NCI-H1694 treated with DMSO at 0.1 percent for 48 hours (cell line): ENCODE measurements around the gene THAP4.
A peak's percentile ranks its signal among the peaks of the same experiment; 100 is the strongest.

Source experiments
- DNase-seq: peaks from one replicate; lab custom pipeline; 2025; lab: John Stamatoyannopoulos, UW

Gene THAP4

DNA sequence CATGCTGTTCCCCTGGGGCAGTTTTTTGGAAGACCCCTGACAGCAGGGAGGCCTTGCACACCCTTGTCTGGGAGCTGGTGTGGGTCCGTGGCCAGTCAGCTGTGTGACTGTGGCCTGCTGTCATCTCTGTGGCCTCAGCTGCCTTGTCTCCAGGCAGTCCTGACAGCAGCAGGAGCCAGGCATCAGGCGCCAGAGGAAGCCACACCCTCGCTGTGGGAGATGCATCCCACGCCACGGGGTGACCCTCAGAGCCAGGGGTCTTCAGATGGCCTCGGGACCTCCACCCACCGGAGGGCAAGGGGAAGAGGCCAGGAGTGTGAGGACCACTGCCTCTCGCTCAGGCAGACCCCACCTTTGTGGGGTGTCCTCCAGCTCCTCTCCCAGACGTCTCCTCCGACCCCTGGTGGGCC, 73.4 kb downstream of the THAP4 start:
- DNase-seq: no peak

GRCh38 chr2:241563031-241563507, 73.9 kb downstream of the THAP4 start:
- DNase-seq: no peak

GRCh38 chr2:241562269-241562891, 74.6 kb downstream of the THAP4 start:
- DNase-seq: no peak

- no peak for DNase-seq
Measured at GRCh38 chr2:241561832-241562231, 75.1 kb downstream of the THAP4 start.

DNA sequence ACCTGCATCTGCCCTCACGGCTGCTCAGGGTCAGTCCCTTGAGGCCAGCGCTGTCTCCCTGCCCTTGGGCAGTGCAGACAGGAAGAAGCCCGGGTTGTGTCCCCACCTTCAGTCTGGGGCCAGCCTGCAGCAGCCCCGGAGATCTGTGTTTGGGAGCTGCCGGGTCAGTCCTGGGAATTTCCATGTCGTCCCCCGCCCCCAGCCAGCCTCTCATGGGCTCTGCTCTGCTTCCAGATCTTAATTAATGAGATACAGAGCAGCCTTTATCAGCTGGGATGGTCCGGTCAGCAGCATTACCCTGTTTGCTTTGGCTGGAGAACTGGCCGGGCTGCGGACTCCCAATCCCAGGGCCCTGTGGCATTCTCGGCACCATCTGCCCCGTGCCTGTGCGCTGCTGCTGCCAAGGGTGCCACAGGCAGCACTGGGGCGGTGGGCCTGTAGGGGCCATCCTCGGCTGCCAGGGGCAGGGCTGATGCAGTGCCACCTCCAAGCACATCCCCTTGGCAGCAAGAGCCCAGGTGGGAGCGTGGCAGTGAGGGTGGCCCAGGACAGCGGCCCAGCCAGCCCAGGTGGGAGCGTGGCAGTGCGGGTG, 76.0 kb downstream of the THAP4 start:
- no peak for DNase-seq

DNA sequence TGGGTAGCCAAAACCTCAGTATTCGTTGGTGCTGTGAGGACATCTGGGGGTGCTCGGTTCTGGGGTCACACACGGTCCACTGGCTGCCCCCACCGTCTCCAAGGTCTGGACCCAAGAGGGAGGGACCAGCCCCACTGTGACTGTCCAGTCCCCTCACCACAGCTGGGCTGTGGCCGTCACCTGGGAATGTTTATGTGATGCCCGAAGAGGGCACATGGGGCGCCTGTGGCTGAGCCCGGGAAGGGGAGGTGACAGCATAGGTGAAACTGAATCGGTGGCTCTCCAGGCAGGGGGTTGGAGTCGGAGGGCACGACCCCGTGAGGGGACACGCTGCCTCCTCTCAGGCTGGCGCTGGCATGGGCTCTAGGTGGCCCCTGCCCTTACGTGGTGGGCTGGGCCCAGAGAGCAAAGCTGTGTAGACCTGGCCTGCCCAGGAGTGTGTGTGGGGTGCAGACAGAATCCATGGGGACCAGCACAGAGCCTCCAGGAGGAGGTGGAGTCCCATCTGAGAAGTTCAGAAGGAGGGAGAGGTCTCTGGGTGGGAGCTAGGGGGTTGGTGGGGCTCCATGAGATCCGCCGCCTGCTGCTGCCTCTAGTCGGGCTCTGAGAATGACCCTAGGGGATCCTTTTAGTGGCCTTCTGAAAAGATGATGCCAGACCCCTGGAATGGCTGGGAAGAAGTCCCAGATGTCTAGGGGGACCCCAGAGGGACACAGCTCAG, 76.6 kb downstream of the THAP4 start:
- DNase-seq: no peak

- no peak for DNase-seq
Measured at GRCh38 chr2:241559323-241560161, 77.4 kb downstream of the THAP4 start.

DNA sequence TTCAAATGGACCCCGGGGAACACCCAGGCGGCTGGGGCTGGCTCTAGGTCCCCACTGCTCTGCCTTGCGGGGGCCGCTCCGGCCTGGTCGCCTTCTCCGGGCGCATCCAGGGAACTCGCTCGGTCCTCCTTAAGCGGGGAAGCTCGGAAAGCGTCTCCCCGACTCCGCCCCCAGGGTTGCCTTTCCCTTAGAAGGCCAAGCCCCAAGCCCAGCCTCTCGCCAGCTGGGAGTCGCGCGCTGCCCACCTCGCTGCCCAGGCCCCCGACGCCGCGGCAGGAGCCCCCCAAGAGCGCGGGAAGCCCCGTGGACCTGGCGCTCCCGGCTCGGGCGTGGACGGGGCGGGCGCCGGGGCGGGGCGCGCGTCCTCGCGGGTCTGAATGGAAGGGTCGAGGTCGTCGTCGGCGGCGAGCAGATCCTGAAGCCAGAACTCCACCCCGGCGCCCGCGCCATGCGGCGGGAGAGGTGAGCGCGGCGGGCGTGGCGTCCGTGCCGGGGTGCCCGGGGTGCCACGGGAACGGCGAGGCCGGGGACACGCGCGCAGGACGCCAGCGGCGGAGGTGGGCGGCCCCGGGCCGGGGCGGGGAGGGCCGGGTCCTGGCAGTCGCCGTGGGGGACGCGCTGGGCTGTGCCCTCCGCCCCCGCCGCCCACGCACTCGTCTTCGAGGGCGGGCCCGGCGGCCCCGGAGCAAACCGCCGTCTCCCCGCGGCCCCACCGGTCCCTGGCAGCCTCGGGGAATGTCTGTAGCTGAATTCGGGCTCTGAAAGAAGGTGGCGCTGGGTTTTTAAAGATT, 78.2 kb downstream of the THAP4 start, which contains the start of gene BOK:
Gene BOK, plus strand, starts transcription at position 214 of the 791 bp plus-strand sequence. CDS start 739 bp downstream, outside the sequence.
- no peak for DNase-seq

DNA sequence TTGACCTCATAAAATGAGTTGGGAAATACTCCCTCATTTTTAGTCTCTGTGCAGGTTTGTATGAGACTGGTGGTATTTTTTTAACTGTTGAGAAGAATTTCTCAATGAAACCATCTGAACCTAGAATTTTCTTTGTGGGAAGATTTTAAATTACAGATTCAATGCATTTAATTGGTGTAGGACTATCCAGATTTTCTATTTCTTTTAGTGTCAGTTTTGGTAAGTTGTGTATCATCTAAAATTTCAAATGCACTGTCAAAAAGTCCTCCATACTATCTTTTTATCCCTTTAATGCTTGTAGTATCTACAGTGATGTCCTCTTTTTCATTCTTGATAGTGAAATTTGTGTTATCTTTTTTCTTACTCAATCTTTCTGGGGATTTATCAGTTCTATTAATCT, 80.2 kb downstream of the THAP4 start:
- DNase-seq: no peak

DNA sequence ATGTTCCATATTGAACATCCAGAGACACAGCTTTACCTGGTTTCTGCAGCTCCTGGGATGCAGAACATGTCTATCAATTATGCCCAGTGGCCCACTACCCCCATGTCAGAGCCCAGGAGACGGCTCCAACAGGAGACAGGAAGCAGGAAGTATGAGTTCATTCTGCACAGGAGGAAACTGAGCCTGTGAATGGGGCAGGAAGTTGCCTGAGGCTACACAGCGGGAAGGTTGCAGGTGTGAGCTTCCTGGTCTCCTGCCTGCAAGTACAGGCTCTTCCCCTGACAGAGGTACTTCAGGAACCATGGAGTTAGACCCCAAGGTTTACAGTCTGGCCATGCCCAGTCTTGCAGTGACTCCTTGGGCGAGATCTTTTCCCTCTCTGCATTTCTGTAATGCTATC, 81.2 kb downstream of the THAP4 start:
- DNase-seq: no peak

GRCh38 chr2:241554610-241555322, 82.2 kb downstream of the THAP4 start:
- DNase-seq: no peak

GRCh38 chr2:241553981-241554380, 83.0 kb downstream of the THAP4 start:
- DNase-seq: no peak

DNA sequence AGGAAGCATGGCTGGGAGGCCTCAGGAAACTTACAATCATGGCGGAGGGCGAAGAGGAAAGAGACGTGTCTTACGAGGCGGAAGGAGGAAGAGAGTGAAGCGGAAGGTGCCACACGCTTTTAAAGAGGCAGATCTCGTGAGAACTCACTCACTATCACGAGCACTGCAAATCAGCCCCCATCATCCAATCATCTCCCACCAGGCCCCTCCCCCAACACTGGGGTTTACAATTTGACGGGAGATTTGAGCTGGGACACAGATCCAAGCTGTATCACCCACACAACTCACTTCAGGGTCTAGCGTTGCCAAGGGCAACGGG, 83.5 kb downstream of the THAP4 start:
- DNase-seq: no peak

DNA sequence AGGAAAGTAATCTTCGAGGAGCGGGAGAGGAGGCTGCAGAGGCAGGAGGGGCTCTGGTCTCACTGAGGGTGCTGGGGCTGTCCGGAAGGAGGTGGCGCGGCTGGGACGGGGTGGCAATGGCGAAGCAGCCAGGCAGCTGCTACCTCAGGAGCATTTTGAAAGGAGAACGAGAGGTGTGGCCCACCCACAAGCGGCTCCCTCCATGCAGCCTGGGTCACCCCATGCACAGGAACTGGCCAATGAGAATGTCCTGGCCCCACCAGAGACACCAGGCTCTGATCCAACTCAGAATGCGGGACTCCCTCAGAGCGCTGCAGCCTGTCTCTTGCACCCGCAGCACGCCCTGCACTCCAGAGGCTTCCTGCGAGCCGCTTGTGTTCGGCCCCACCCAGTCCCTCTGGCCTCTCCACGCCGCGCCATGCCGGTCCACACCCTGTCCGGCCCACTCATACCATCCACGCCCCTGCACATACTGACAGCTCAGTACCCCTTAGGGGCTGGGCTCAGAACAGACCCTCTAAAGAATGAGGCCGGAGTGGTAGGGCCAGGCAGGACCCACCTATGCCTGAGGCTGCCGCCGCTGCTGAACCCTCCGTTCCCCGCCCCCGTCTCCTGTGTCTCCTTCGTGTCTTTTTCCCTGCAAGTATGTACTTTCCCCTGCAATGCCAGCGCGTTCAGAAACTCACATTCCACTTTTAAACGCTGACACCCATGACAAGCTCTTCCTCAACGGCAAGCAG, 84.8 kb downstream of the THAP4 start:
- DNase-seq: no peak

DNA sequence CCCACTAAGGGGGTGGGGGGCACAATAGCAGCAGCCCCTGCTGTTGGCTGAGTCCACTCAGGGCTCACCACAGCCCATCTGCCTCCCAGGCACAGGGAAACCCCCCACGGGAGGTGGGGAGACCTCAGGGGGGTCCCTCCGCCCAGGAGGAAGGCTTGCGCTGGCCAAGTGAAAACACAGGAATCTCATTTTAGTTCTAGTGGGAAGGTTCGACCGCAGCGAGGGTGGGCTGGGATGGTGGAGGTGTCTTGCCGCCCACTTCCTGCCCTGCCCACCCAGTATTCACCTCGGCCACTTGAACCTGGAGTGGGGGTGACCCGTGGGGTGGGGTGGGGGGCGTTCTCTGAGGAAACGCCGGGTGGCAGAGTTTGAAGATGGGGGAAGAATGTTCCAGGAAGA, 85.4 kb downstream of the THAP4 start:
- DNase-seq: no peak

- DNase-seq: peak; percentile 42
Measured at GRCh38 chr2:241550616-241551580, 86.1 kb downstream of the THAP4 start.

DNA sequence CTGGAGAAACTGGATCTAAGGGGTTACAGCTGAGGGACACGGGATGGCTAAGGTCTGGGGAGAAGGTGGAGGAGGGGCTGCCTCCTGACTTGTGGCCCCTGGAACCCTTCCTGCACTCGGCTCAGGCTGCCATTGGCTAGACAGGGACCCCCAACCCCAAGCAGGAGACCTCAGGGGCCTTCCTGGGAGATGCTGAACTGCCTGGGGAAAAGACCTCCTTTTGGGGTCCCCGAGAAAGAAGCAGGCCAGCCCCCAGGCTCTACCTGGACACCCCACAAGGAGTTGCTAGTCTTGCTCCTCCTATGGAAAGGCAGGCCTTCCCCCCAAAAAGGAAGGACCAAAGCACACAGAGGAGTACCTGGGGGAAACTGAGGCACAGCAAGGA, 88.5 kb downstream of the THAP4 start:
- DNase-seq: no peak

DNA sequence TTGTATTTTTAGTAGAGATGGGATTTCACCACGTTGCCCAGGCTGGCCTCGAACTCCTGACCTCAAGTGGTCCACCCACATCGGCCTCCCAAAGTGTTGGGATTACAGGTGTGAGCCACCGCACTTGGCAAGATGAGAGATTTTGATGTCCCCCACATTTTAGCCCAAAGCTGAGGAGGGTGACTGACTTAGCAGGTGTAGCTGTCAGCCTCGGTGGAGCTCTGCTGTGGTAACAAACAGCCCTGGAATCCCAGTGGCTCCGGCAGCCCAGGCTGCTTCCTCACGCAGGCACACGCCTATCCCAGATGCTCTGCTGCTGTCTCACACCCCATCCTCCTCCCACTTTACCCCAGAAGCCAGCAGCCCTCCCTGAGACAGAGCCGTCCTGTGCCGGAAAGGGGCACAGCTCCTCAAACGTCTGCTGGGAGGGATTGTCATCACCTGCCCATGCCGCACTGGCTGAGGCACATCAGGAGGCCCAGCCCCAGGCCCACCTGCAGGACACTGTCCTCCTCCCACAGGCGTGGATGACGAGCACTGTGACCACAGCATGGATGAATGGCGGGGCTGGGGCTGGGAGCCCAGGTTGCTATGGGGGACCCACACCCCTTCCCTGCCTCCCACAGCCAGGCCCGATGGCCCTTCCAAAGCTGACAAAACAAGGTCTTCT, 89.0 kb downstream of the THAP4 start:
- no peak for DNase-seq
